ENCODE results near the gene ABCA13.

DNA sequence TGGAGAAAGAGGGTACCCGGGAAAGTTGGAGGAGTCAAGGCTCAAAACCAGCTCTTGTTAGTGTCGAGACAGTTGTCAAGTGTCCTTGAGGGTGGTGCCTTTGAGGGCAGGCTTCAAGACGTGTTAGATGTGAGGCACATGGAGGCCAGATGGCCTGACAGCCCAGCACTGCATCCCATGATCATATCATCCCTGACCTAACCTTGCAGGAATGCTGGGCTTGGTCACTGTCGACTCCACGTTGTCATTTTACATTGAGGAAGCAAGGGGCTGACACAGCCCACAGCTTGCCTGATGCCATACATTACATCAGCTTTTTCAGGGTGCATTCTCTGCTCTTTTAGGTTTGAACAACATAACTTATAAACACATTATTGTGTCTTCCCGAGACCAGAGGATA is 114.1 kb downstream of the ABCA13 start:
- TF ChIP-seq, protein P1, sequence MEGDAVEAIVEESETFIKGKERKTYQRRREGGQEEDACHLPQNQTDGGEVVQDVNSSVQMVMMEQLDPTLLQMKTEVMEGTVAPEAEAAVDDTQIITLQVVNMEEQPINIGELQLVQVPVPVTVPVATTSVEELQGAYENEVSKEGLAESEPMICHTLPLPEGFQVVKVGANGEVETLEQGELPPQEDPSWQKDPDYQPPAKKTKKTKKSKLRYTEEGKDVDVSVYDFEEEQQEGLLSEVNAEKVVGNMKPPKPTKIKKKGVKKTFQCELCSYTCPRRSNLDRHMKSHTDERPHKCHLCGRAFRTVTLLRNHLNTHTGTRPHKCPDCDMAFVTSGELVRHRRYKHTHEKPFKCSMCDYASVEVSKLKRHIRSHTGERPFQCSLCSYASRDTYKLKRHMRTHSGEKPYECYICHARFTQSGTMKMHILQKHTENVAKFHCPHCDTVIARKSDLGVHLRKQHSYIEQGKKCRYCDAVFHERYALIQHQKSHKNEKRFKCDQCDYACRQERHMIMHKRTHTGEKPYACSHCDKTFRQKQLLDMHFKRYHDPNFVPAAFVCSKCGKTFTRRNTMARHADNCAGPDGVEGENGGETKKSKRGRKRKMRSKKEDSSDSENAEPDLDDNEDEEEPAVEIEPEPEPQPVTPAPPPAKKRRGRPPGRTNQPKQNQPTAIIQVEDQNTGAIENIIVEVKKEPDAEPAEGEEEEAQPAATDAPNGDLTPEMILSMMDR (conservative IDR thresholded peaks at IDR 0.05; ENCODE audit: low read depth, low read length) = no peak
- TF ChIP-seq MAFK (IDR thresholded peaks at IDR 0.05; ENCODE audit: low read depth, low read length) (no peak), POLR2A (IDR thresholded peaks at IDR 0.05; ENCODE audit: low read depth, low read length) (no peak), BHLHE40 (IDR thresholded peaks at IDR 0.05; ENCODE audit: low read depth, low read length) (no peak), RFX5 (IDR thresholded peaks at IDR 0.05; ENCODE audit: low read depth, low read length) (no peak), RAD21 (IDR thresholded peaks at IDR 0.05; ENCODE audit: low read length) (no peak), RCOR1 (IDR thresholded peaks at IDR 0.05; ENCODE audit: insufficient replicate concordance, low read length) (no peak), SMC3 (IDR thresholded peaks at IDR 0.05; ENCODE audit: low read depth, low read length) (no peak)
